Spleen (tissue), 11 donors: ENCODE results near the gene DGKH. TPM values are rescaled to one million over a fixed set of nuclear protein-coding genes. Genes with fewer than 3 reads are reported as not detected.

ENCODE experiments used
- DNase-seq: peaks from one replicate; pipeline ENCODE4 v3.0.0-alpha.2; 2020
- H3K27ac ChIP-seq, 8 donors: fragments of 200-600 bp; sonication (generic) in 7 of 8; 1 replicate in 4 of 8; 2 replicates in 4 of 8; pipeline versions ENCODE4 v1.5.0 to v1.8.0; 2016 to 2021; ENCODE audit warnings: inconsistent platforms in 4 of 8, mild to moderate bottlenecking in 4 of 8, moderate library complexity in 1 of 8
- H3K27me3 ChIP-seq, 7 donors: fragments of 200-600 bp; sonication (generic) in 6 of 7; replicated peaks in 1 of 7; 1 replicate in 4 of 7; 2 replicates in 3 of 7; pipeline versions ENCODE4 v1.5.0 to v1.8.0; 2016 to 2021; ENCODE audit warnings: inconsistent platforms in 3 of 7, mild to moderate bottlenecking in 1 of 7
- H3K36me3 ChIP-seq, 6 donors: fragments of 200-600 bp; sonication (generic) in 5 of 6; 1 replicate in 4 of 6; 2 replicates in 2 of 6; pipeline versions ENCODE4 v1.5.0 to v1.8.0; 2016 to 2021; ENCODE audit warnings: inconsistent platforms in 2 of 6
- H3K4me1 ChIP-seq, 6 donors: fragments of 200-600 bp; sonication (generic) in 5 of 6; 1 replicate in 3 of 6; 2 replicates in 3 of 6; pipeline versions ENCODE4 v1.5.0 to v1.8.0; 2016 to 2021; ENCODE audit warnings: inconsistent platforms in 3 of 6
- H3K4me3 ChIP-seq, 8 donors: fragments of 200-600 bp; sonication (generic) in 7 of 8; 1 replicate in 4 of 8; 2 replicates in 4 of 8; pipeline versions ENCODE4 v1.5.0 to v1.8.0; 2016 to 2021; ENCODE audit warnings: inconsistent platforms in 4 of 8, mild to moderate bottlenecking in 4 of 8, moderate library complexity in 2 of 8
- H3K9me3 ChIP-seq, 8 donors: fragments of 200-600 bp; sonication (generic) in 7 of 8; 1 replicate in 4 of 8; 2 replicates in 4 of 8; pipeline versions ENCODE4 v1.5.0 to v1.8.0; 2016 to 2021; ENCODE audit warnings: inconsistent platforms in 4 of 8
- POLR2A ChIP-seq, 3 donors: fragments of 450-650 bp; IDR thresholded peaks; one replicate each; pipeline ENCODE4 v1.5.1; 2017; ENCODE audit warnings: antibody characterized with exemption in 3 of 3, mild to moderate bottlenecking in 1 of 3
- POLR2AphosphoS5 ChIP-seq, 3 donors: sonication (generic); formaldehyde crosslinking; IDR thresholded peaks; one replicate each; pipeline ENCODE4 v1.5.1; 2017; ENCODE audit warnings: antibody characterized with exemption in 3 of 3
- WGBS, 5 donors: extraction: QIAGEN DNeasy Blood & Tissue Kit in 3 of 5; methylation state at CpG; one replicate each; pipeline versions ENCODE4 v1.1.5 to v1.1.7; 2013 to 2018; 5-methylcytosine and 5-hydroxymethylcytosine counted together
- intact Hi-C: fragments of 100-400 bp; cut with DNase I; formaldehyde crosslinking; loops from one replicate; pipeline ENCODE4 v1.15.0; 2023; ENCODE audit warnings: low total_unique reads
- polyA plus RNA-seq, 3 donors: library from polyadenylated mRNA; stranded (reverse); fragments of 200-250 nt; gene quantifications; one replicate each; pipeline ENCODE4 v1.2.1, GENCODE V29; 2013
- total RNA-seq, 7 donors: library from RNA; depleted of rRNA in 3 of 7; stranded (reverse); fragments of >200 nt in 3 of 7; fragmentation: NEBNext Ultra II Directional in 4 of 7; extraction: Animal tissue kit (Norgen Biotek cat#: 25700) in 4 of 7; gene quantifications; one replicate each; pipeline versions ENCODE4 v1.1.0 to v1.2.1, GENCODE V29; 2016 to 2021
- TF ChIP-seq, protein P1 (sequence below), 11 experiments: fragments of 200-600 bp in 7 of 11; fragments of 450-650 bp in 4 of 11; sonication (generic) in 4 of 11; IDR thresholded peaks in 8 of 11; conservative IDR thresholded peaks in 3 of 11; 1 replicate in 7 of 11; 2 replicates in 4 of 11; pipeline versions ENCODE4 v1.4.0 to v1.8.0; 2016 to 2021; ENCODE audit warnings: antibody characterized with exemption in 11 of 11, inconsistent platforms in 4 of 11, mild to moderate bottlenecking in 1 of 11
- donor health status: healthy with polysubstance abuse.
- donor health status: DM: no; HTN: no; CAD: no; lungs with moderate emphysema.
- donor health status: DM: no; HTN: no; CAD: no.
- donor health status: Bipolar disorder and iron deficiency.
- donor health status: healthy.
- donor health status: DM: no; HTN: no; CAD: no.
- donor health status: DM: yes; HTN: yes; CAD: no.

The DGKH gene
- total and polyA plus RNA-seq, 10 donors = 0.52 to 15.3 (median 10.8) TPM

DNA sequence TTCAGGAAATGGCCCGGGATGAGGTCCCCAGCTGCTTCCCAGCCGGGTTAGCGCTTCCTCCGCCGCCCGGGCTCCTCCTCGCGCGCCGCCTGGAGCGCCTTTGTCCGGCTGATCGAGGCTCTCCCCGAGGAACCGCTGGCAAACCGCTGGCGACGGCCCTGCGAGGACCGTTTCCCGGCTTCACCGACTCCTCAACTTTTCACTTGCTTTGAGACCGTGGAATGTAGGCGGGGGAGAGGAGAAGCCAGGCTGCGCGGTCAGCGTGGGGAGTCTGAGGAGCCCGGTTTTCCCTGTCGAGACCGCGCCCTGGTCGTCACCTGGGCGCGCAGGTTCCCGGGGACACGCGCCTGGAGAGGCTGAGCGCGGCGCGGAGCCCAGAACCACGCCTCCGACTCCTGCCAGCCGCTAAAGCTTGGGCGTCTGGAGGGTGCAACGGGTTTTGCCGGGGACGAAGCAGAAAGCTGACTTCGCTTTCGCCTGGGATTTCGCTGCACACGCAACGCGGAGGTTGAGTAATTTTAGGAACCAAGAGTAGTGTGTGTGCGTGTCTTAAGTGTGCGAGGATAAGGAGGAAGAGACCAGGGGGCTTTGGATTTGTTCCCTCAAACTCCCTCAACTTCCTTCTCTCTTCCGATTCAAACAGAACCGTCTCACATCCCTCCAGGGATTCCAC, 7.3 kb upstream of the DGKH start:
- intact Hi-C loops = no loop called here
- TF ChIP-seq, protein P1, sequence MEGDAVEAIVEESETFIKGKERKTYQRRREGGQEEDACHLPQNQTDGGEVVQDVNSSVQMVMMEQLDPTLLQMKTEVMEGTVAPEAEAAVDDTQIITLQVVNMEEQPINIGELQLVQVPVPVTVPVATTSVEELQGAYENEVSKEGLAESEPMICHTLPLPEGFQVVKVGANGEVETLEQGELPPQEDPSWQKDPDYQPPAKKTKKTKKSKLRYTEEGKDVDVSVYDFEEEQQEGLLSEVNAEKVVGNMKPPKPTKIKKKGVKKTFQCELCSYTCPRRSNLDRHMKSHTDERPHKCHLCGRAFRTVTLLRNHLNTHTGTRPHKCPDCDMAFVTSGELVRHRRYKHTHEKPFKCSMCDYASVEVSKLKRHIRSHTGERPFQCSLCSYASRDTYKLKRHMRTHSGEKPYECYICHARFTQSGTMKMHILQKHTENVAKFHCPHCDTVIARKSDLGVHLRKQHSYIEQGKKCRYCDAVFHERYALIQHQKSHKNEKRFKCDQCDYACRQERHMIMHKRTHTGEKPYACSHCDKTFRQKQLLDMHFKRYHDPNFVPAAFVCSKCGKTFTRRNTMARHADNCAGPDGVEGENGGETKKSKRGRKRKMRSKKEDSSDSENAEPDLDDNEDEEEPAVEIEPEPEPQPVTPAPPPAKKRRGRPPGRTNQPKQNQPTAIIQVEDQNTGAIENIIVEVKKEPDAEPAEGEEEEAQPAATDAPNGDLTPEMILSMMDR (IDR thresholded peaks at IDR 0.05 in 8 of 11, conservative IDR thresholded peaks at IDR 0.05 in 3 of 11) = peak in 1 of 11 experiments; percentile 8
- TF ChIP-seq POLR2A (IDR thresholded peaks at IDR 0.05) (no peak), POLR2AphosphoS5 (IDR thresholded peaks at IDR 0.05) (peak in 2 of 3 donors; percentile 2 to 37)
- peak; percentile 88 for DNase-seq
- peaks cover 0 to 18% (median 0%) of the 10 kb centered on the region in 7 donors for H3K27me3 ChIP-seq
- H3K27ac ChIP-seq = peak overlapping the region in 7 of 8 donors; percentile 55 to 94 (median 92)
- peaks cover 9 to 29% (median 25%) of the 10 kb centered on the region in 6 donors for H3K4me1 ChIP-seq
- no peaks in the 10 kb centered on the region for H3K36me3 ChIP-seq
- H3K9me3 ChIP-seq = peaks cover 0 to under 1% (median 0%) of the 10 kb centered on the region in 8 donors
- peak overlapping the region; percentile 72 to 92 (median 76) for H3K4me3 ChIP-seq
- WGBS, 5 donors = 0 to 1% (median 0%) methylated on average over 32 to 58 of the region's 58 CpGs

DNA sequence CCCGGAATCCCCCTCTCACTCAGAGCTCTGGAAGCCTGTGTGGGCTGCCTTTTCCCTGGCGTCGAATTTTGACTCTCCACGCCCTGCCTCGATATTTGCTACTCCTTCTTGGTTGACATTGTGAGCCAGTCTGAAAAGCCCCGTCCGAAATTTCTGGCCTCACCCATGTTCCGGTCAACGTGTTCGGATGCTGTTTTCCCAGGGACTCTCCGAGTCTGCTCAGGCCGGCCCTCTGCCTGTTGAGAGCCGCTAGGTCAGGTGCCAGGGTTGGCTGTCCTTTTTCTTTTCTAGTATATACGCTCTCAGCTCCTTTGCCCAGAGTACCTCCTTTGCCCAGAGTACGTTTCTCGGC, 6.8 kb upstream of the DGKH start:
- no peak for DNase-seq
- Histone ChIP-seq H3K27ac (peak overlapping the region in 7 of 8 donors; percentile 55 to 94 (median 92)), H3K9me3 (no peaks in the 10 kb centered on the region), H3K36me3 (no peaks in the 10 kb centered on the region), H3K4me1 (peaks cover 9 to 29% (median 26%) of the 10 kb centered on the region in 6 donors), H3K27me3 (peaks cover 0 to 20% (median 0%) of the 10 kb centered on the region in 7 donors), H3K4me3 (peak overlapping the region; percentile 72 to 92 (median 76))
- WGBS, 5 donors = 10 to 21% (median 12%) methylated on average over 16 of the region's 16 CpGs
- no peak for TF ChIP-seq POLR2AphosphoS5 (IDR thresholded peaks at IDR 0.05)
- TF ChIP-seq, protein P1 (IDR thresholded peaks at IDR 0.05 in 8 of 11, conservative IDR thresholded peaks at IDR 0.05 in 3 of 11) = peak in 4 of 11 experiments; percentile 18 to 30 (median 26)
- intact Hi-C loops = no loop called here

DNA sequence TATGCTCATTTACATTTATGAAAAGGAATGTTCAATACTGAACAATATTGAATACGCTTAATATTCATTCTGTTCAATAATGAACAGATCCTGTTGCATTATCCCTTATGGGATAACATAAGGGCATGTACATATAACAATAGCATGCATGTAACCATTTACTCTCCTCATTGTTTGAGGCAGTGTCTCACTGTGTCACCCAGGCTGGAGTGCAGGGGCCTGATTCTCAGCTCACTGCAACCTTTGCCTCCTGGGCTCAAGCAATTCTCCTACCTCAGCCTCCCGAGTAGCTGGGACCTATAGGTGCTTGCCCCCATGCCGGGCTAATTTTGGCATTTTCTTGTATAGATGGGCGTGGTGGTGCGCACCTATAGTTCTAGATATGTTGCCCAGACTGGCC, 4.8 kb upstream of the DGKH start:
- WGBS, 5 donors = 90 to 100% (median 97%) methylated on average over 5 of the region's 5 CpGs
- TF ChIP-seq POLR2AphosphoS5 (IDR thresholded peaks at IDR 0.05) (no peak), POLR2A (IDR thresholded peaks at IDR 0.05) (no peak)
- TF ChIP-seq, protein P1 (IDR thresholded peaks at IDR 0.05 in 8 of 11, conservative IDR thresholded peaks at IDR 0.05 in 3 of 11) = no peak
- H3K36me3 ChIP-seq = no peaks in the 10 kb centered on the region
- peaks cover 0 to 39% (median 8%) of the 10 kb centered on the region in 7 donors for H3K27me3 ChIP-seq
- H3K27ac ChIP-seq = no peak overlapping the region
- H3K4me1 ChIP-seq = peaks cover 9 to 46% (median 39%) of the 10 kb centered on the region in 6 donors
- H3K9me3 ChIP-seq = no peaks in the 10 kb centered on the region
- no peak overlapping the region for H3K4me3 ChIP-seq
- no peak for DNase-seq
- intact Hi-C loops = no loop called here

DNA sequence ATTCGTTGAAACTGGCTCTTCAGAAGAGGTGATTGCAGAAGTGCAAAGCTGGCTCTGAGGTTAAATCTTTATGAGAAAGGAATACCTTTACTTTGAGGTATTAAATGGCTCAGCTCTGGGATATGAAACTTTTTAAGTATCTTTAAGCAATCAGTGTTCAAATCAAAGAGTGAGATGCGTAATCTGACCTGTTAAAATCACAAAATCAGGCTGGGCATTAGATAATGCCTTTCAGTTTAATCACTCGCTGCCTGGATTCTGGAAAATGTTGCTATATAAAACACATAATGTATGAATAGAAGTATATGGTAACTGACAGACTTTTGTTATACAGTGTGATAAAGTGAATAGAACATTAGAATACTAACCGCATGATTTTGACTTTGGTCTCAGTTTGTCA, 2.0 kb upstream of the DGKH start:
- TF ChIP-seq POLR2A (IDR thresholded peaks at IDR 0.05) = no peak
- TF ChIP-seq, protein P1 (IDR thresholded peaks at IDR 0.05 in 8 of 11, conservative IDR thresholded peaks at IDR 0.05 in 3 of 11) = no peak
- no peak for TF ChIP-seq POLR2AphosphoS5 (IDR thresholded peaks at IDR 0.05)
- intact Hi-C loops = no loop called here
- Histone ChIP-seq H3K27me3 (peaks cover 0 to 55% (median 8%) of the 10 kb centered on the region in 7 donors), H3K36me3 (no peaks in the 10 kb centered on the region), H3K4me3 (no peak overlapping the region), H3K27ac (no peak overlapping the region), H3K4me1 (peaks cover 9 to 40% (median 31%) of the 10 kb centered on the region in 6 donors), H3K9me3 (no peaks in the 10 kb centered on the region)
- DNase-seq = no peak
- WGBS, 5 donors = 93 to 97% (median 94%) methylated on average over 4 of the region's 4 CpGs
